ENCODE measurements around the gene PPP4R3B. TPM values are rescaled to one million over a fixed set of nuclear protein-coding genes. Genes with fewer than 3 reads are reported as not detected.
"Not testable (repeated sequence)": the region's sequence is repeated elsewhere in the genome, so short reads cannot be mapped to it uniquely, and the experiment has no call there.

PPP4R3B gene
- total and polyA plus RNA-seq, 2 experiments from 2014 or later: 25.6 to 56.6 TPM

GRCh38 chr2:55581435-55581834 is 36.0 kb downstream of the PPP4R3B start:
- Mint-ChIP-seq H3K4me1 (no peaks in the 10 kb centered on the region; the same call in 2 of the 3 replicates), H3K36me3 (ENCODE audit: low read depth) (peaks cover 26% of the 10 kb centered on the region; the same call in 2 of the 3 replicates), H3K4me3 (no peak overlapping the region), H3K27me3 (ENCODE audit: insufficient read depth, low read depth, poor library complexity) (no peaks in the 10 kb centered on the region), H3K9me3 (no peaks in the 10 kb centered on the region), H3K27ac (no peak overlapping the region)
- H3F3A ChIP-seq (replicated peaks; ENCODE audit: low read depth): no peaks in the 10 kb centered on the region
- DNase-seq (ENCODE audit: low spot score) (peak; percentile 65), ATAC-seq (no peak)
- H3K27ac ChIP-seq (ENCODE audit: low read depth): no peak overlapping the region
- no peak overlapping the region for H3K4me3 ChIP-seq
- TF ChIP-seq ETS1 (IDR thresholded peaks at IDR 0.05) (no peak), CTCF (conservative IDR thresholded peaks at IDR 0.05; ENCODE audit: low read depth in 2 of 2) (peak; percentile 70 to 84)
- no peaks in the 10 kb centered on the region for H4K20me1 ChIP-seq (replicated peaks; ENCODE audit: insufficient read depth)
- H3K9me2 ChIP-seq (ENCODE audit: insufficient read depth): no peaks in the 10 kb centered on the region
- H3K4me2 ChIP-seq: no peak overlapping the region
- H2AFZ ChIP-seq: no peak overlapping the region
- H3K27me3 ChIP-seq (ENCODE audit: insufficient read depth): no peaks in the 10 kb centered on the region
- no peaks in the 10 kb centered on the region for H3K79me2 ChIP-seq (replicated peaks; ENCODE audit: insufficient read depth)
- no peaks in the 10 kb centered on the region for H3K4me1 ChIP-seq (ENCODE audit: insufficient read depth)
- peaks cover 11% of the 10 kb centered on the region; the same call in 1 of the 2 replicates for H3K36me3 ChIP-seq (ENCODE audit: insufficient read depth)

GRCh38 chr2:55569002-55569401 is 48.4 kb downstream of the PPP4R3B start:
- H3F3A ChIP-seq (replicated peaks; ENCODE audit: low read depth); ATAC-seq; H3K4me3 ChIP-seq; H3K27ac ChIP-seq (ENCODE audit: low read depth); H3K27ac Mint-ChIP-seq; H3K36me3 ChIP-seq (ENCODE audit: insufficient read depth); H3K4me1 Mint-ChIP-seq; H3K4me3 Mint-ChIP-seq; H3K9me2 ChIP-seq (ENCODE audit: insufficient read depth); H3K27me3 ChIP-seq (ENCODE audit: insufficient read depth); H3K27me3 Mint-ChIP-seq (ENCODE audit: insufficient read depth, low read depth, poor library complexity); H2AFZ ChIP-seq; H3K4me2 ChIP-seq; H3K9me3 Mint-ChIP-seq; H3K4me1 ChIP-seq (ENCODE audit: insufficient read depth); H4K20me1 ChIP-seq (replicated peaks; ENCODE audit: insufficient read depth); H3K79me2 ChIP-seq (replicated peaks; ENCODE audit: insufficient read depth): not testable (repeated sequence)
- peaks cover 20% of the 10 kb centered on the region for H3K36me3 Mint-ChIP-seq (ENCODE audit: low read depth)
- TF ChIP-seq CTCF (conservative IDR thresholded peaks at IDR 0.05; ENCODE audit: low read depth in 2 of 2): peak; percentile 7 to 31; a peak in 2 of 4 replicates
- peak; percentile 12 for DNase-seq (ENCODE audit: low spot score)

- H3K9me2 ChIP-seq (ENCODE audit: insufficient read depth): no peaks in the 10 kb centered on the region; the same call in 1 of the 2 replicates
- no peaks in the 10 kb centered on the region; the same call in 2 of the 3 replicates for H3K4me1 Mint-ChIP-seq
- no peak overlapping the region for H3K4me2 ChIP-seq
- no peaks in the 10 kb centered on the region for H3K4me1 ChIP-seq (ENCODE audit: insufficient read depth)
- no peak overlapping the region for H3K27ac ChIP-seq (ENCODE audit: low read depth)
- H3K27me3 Mint-ChIP-seq (ENCODE audit: insufficient read depth, low read depth, poor library complexity): no peaks in the 10 kb centered on the region
- DNase-seq (ENCODE audit: low spot score): no peak
- peaks cover 35% of the 10 kb centered on the region for H3K36me3 Mint-ChIP-seq (ENCODE audit: low read depth)
- no peaks in the 10 kb centered on the region for H3F3A ChIP-seq (replicated peaks; ENCODE audit: low read depth)
- no peak for ATAC-seq
- H3K4me3 Mint-ChIP-seq: no peak overlapping the region
- peaks cover 5% of the 10 kb centered on the region for H3K9me3 Mint-ChIP-seq
- peaks cover 15% of the 10 kb centered on the region for H3K36me3 ChIP-seq (ENCODE audit: insufficient read depth)
- no peak overlapping the region for H2AFZ ChIP-seq
- peak overlapping the region; percentile 78 for H3K27ac Mint-ChIP-seq
- H3K79me2 ChIP-seq (replicated peaks; ENCODE audit: insufficient read depth): no peaks in the 10 kb centered on the region
- no peaks in the 10 kb centered on the region for H3K27me3 ChIP-seq (ENCODE audit: insufficient read depth)
- H4K20me1 ChIP-seq (replicated peaks; ENCODE audit: insufficient read depth): no peaks in the 10 kb centered on the region
- H3K4me3 ChIP-seq: no peak overlapping the region
- TF ChIP-seq EZH2phosphoT487 (IDR thresholded peaks at IDR 0.05; ENCODE audit: unreplicated experiment): no peak
- no peak for TF ChIP-seq POLR2AphosphoS5 (IDR thresholded peaks at IDR 0.05; ENCODE audit: low read depth)
- no peak for TF ChIP-seq CREB1 (CRISPR knock-in tag; IDR thresholded peaks at IDR 0.05; ENCODE audit: low read depth)
- no peak for TF ChIP-seq REST (IDR thresholded peaks at IDR 0.05; ENCODE audit: unreplicated experiment)
- TF ChIP-seq ZNF331 (CRISPR knock-in tag; IDR thresholded peaks at IDR 0.05; ENCODE audit: low read depth): no peak
- TF ChIP-seq ETS1 (IDR thresholded peaks at IDR 0.05): no peak
- TF ChIP-seq NANOG (IDR thresholded peaks at IDR 0.05; ENCODE audit: borderline replicate concordance): no peak
Measured at GRCh38 chr2:55567298-55567697, 50.1 kb downstream of the PPP4R3B start.

All from GM23338 (cell line).